Panc1 (cell line): ENCODE data around the gene PAPOLB. TPM values are rescaled to one million over a fixed set of nuclear protein-coding genes. Genes with fewer than 3 reads are reported as not detected.

ENCODE experiments used
- ATAC-seq: fragments of 200-7000 bp; cut with Tn5 transposase; 2 replicates; pipeline ENCODE4 v1.9.1; 2020; ENCODE audit warnings: mild to moderate bottlenecking, moderate library complexity
- BruUV-seq: library from RNA; stranded (reverse); fragments of 400-500 nt; replicated peaks from 2 replicates; lab custom pipeline; 2021; lab: Mats Ljungman, UMichigan
- CTCF ChIA-PET: fragments of 300-600 bp; sonication (Branson Sonifier 250); formaldehyde crosslinking; loops from one replicate; lab custom pipeline; 2022; ENCODE audit warnings: antibody characterized with exemption; lab: Charles Lee
- POLR2A ChIA-PET: fragments of 300-600 bp; sonication (Branson Sonifier 250); formaldehyde crosslinking; loops from one replicate; lab custom pipeline; 2022; ENCODE audit warnings: antibody characterized with exemption; lab: Charles Lee
- DNase-seq: peaks from one replicate; pipeline ENCODE4 v3.0.0-alpha.2; 2010; ENCODE audit warnings: low read depth, low spot score
- H3K27ac ChIP-seq: 2 replicates; pipeline ENCODE4 v1.5.1; 2011; ENCODE audit warnings: mild to moderate bottlenecking, low read length, inconsistent platforms
- H3K27me3 ChIP-seq: fragments of 200-500 bp; sonication (Bioruptor generic); 2 replicates; pipeline ENCODE4 v1.6.0; 2014; ENCODE audit warnings: low read length, inconsistent platforms; ENCODE audit not compliant: control insufficient read depth, insufficient read depth
- H3K36me3 ChIP-seq: fragments of 200-500 bp; sonication (Bioruptor generic); 2 replicates; pipeline ENCODE4 v1.5.1; 2014; ENCODE audit warnings: inconsistent platforms, mild to moderate bottlenecking, low read length, moderate library complexity; ENCODE audit not compliant: control insufficient read depth, insufficient read depth
- H3K4me1 ChIP-seq: 2 replicates; pipeline ENCODE4 v1.5.1; 2011; ENCODE audit warnings: inconsistent platforms, mild to moderate bottlenecking, low read length, moderate library complexity; ENCODE audit not compliant: control insufficient read depth, insufficient read depth
- H3K4me3 ChIP-seq, 2 experiments: 2 replicates each; pipeline ENCODE4 v1.5.1; 2011 to 2012; ENCODE audit warnings: low read depth in 2 of 2, low read length in 2 of 2, mild to moderate bottlenecking in 2 of 2, inconsistent platforms in 1 of 2, moderate library complexity in 1 of 2
- H3K9me3 ChIP-seq: fragments of 200-500 bp; sonication (Bioruptor generic); 2 replicates; pipeline ENCODE4 v1.5.1; 2014; ENCODE audit warnings: low read depth, mild to moderate bottlenecking, inconsistent platforms, low read length, moderate library complexity; ENCODE audit not compliant: control insufficient read depth, insufficient read depth
- POLR2AphosphoS5 ChIP-seq: IDR thresholded peaks from 2 replicates; pipeline ENCODE4 v1.6.1; 2012; ENCODE audit warnings: mild to moderate bottlenecking, low read depth, low read length, moderate library complexity
- SIN3A ChIP-seq: IDR thresholded peaks from 2 replicates; pipeline ENCODE4 v1.6.1; 2012; ENCODE audit warnings: low read depth, mild to moderate bottlenecking, low read length, moderate library complexity, borderline replicate concordance; ENCODE audit not compliant: insufficient read depth
- TCF7L2 ChIP-seq: IDR thresholded peaks from 2 replicates; pipeline ENCODE4 v1.6.1; 2011; ENCODE audit warnings: mild to moderate bottlenecking, low read depth, low read length, inconsistent platforms
- in situ Hi-C: cut with HindIII; loops from 2 replicates; pipeline ENCODE4 v1.10.0; 2016; ENCODE audit warnings: low sequenced_read_pairs, low pct_unique_long_range_greater_than_20kb
- intact Hi-C: fragments of 100-400 bp; cut with micrococcal nuclease; formaldehyde crosslinking; loops from one replicate; pipeline ENCODE4 v1.10.0; 2022; ENCODE audit not compliant: unreplicated experiment
- total RNA-seq: library from RNA; stranded (reverse); gene quantifications from one replicate; pipeline ENCODE4 v1.2.1, GENCODE V29; 2021; ENCODE audit not compliant: unreplicated experiment
- TF ChIP-seq, protein P1 (sequence below), 2 experiments: IDR thresholded peaks; 2 replicates each; pipeline ENCODE4 v1.6.1; 2011 to 2012; ENCODE audit warnings: low read depth in 2 of 2, control low read depth in 1 of 2, low read length in 1 of 2, mild to moderate bottlenecking in 1 of 2, moderate library complexity in 1 of 2; ENCODE audit not compliant: insufficient read depth in 1 of 2
- TF ChIP-seq, protein P2 (sequence below): fragments of 450-650 bp; IDR thresholded peaks from 2 replicates; pipeline ENCODE4 v1.5.1; 2017; ENCODE audit warnings: mild to moderate bottlenecking

PAPOLB gene
- total RNA-seq, 1 experiment from 2014 or later, result not detected

DNA sequence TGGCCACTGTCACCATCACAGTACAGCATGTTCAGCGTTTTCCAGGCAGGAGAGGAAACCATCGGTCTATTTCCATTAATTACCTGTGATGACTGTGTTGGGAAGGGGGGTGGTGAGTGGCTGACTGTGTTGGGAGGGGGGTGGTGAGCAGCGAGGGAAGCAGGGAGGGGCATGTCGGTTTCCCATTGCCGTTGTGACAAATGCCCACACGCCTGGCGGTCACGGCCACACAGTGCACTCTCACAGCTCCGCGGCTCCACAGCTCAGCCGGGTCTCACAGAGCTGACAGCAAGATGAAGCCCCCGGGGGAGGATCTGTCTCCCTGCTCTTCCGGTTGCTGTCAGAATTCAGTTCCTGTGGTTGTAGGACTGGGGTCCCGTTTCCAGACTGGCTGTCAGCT lies 47.4 kb downstream of the PAPOLB start:
- no peak for ATAC-seq
- in situ Hi-C loops, result no loop called here

DNA sequence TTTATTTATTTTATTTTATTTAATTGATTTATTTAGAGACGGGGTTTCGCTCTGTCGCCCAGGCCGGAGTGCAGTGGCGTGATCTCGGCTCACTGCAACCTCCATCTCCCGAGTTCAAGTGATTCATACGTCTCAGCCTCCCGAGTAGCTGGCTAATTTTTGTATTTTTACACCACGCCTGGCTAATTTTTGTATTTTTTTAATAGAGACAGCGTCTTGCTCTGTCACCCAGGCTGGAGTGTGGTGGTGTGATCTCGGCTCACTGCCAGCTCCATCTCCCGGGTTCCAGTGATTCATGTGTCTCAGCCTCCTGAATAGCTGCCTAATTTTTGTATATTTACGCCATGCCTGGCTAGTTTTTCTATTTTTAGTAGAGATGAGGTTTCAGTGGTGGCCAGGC lies 52.2 kb downstream of the PAPOLB start:
- H3K27ac ChIP-seq, result no peak overlapping the region
- H3K27me3 ChIP-seq, result peaks cover 2% of the 10 kb centered on the region; the same call in 1 of the 2 replicates
- peaks cover 11% of the 10 kb centered on the region for H3K4me1 ChIP-seq
- TF ChIP-seq TCF7L2 (no peak), POLR2AphosphoS5 (no peak), SIN3A (no peak)
- TF ChIP-seq, protein P1, sequence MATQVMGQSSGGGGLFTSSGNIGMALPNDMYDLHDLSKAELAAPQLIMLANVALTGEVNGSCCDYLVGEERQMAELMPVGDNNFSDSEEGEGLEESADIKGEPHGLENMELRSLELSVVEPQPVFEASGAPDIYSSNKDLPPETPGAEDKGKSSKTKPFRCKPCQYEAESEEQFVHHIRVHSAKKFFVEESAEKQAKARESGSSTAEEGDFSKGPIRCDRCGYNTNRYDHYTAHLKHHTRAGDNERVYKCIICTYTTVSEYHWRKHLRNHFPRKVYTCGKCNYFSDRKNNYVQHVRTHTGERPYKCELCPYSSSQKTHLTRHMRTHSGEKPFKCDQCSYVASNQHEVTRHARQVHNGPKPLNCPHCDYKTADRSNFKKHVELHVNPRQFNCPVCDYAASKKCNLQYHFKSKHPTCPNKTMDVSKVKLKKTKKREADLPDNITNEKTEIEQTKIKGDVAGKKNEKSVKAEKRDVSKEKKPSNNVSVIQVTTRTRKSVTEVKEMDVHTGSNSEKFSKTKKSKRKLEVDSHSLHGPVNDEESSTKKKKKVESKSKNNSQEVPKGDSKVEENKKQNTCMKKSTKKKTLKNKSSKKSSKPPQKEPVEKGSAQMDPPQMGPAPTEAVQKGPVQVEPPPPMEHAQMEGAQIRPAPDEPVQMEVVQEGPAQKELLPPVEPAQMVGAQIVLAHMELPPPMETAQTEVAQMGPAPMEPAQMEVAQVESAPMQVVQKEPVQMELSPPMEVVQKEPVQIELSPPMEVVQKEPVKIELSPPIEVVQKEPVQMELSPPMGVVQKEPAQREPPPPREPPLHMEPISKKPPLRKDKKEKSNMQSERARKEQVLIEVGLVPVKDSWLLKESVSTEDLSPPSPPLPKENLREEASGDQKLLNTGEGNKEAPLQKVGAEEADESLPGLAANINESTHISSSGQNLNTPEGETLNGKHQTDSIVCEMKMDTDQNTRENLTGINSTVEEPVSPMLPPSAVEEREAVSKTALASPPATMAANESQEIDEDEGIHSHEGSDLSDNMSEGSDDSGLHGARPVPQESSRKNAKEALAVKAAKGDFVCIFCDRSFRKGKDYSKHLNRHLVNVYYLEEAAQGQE (IDR thresholded peaks at IDR 0.05; ENCODE audit: insufficient read depth in 1 of 2, low read depth in 2 of 2, low read length in 1 of 2), result no peak
- TF ChIP-seq, protein P2, sequence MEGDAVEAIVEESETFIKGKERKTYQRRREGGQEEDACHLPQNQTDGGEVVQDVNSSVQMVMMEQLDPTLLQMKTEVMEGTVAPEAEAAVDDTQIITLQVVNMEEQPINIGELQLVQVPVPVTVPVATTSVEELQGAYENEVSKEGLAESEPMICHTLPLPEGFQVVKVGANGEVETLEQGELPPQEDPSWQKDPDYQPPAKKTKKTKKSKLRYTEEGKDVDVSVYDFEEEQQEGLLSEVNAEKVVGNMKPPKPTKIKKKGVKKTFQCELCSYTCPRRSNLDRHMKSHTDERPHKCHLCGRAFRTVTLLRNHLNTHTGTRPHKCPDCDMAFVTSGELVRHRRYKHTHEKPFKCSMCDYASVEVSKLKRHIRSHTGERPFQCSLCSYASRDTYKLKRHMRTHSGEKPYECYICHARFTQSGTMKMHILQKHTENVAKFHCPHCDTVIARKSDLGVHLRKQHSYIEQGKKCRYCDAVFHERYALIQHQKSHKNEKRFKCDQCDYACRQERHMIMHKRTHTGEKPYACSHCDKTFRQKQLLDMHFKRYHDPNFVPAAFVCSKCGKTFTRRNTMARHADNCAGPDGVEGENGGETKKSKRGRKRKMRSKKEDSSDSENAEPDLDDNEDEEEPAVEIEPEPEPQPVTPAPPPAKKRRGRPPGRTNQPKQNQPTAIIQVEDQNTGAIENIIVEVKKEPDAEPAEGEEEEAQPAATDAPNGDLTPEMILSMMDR, result no peak
- in situ Hi-C loops, result no loop called here
- ATAC-seq (no peak), DNase-seq (no peak)
- no peaks in the 10 kb centered on the region for H3K36me3 ChIP-seq
- BruUV-seq, result no TSS peak
- POLR2A ChIA-PET, result no interaction called here
- no peak overlapping the region for H3K4me3 ChIP-seq
- CTCF ChIA-PET, result no interaction called here
- intact Hi-C loops, result no loop called here
- no peaks in the 10 kb centered on the region for H3K9me3 ChIP-seq

More for the DNA sequence above, 47.4 kb downstream of the PAPOLB start:
- no peak overlapping the region for H3K4me3 ChIP-seq
- no TSS peak for BruUV-seq
- intact Hi-C loops, result no loop called here
- no peaks in the 10 kb centered on the region for H3K36me3 ChIP-seq
- no peaks in the 10 kb centered on the region for H3K4me1 ChIP-seq
- H3K9me3 ChIP-seq, result no peaks in the 10 kb centered on the region
- peaks cover 2% of the 10 kb centered on the region; the same call in 1 of the 2 replicates for H3K27me3 ChIP-seq
- ChIA-PET CTCF (no interaction called here), POLR2A (interaction anchor here (0.5 kb wide), 1 partner anchor 193 kb away, joined by 3 read pairs; no protein-coding TSS in a partner anchor)
- no peak overlapping the region for H3K27ac ChIP-seq
- DNase-seq, result no peak
- TF ChIP-seq SIN3A (no peak), POLR2AphosphoS5 (no peak), TCF7L2 (no peak)
- TF ChIP-seq, protein P1 (IDR thresholded peaks at IDR 0.05; ENCODE audit: insufficient read depth in 1 of 2, low read depth in 2 of 2, low read length in 1 of 2), result no peak
- TF ChIP-seq, protein P2, result no peak
